GM12865 (cell line): ENCODE results near the gene PLRG1.

Experiments
- DNase-seq: peaks from one replicate; pipeline ENCODE4 v3.0.0; 2010; ENCODE audit warnings: low read depth
- H3K4me3 ChIP-seq: 2 replicates; pipeline ENCODE4 v1.5.1; 2011; ENCODE audit warnings: mild to moderate bottlenecking, low read depth, low read length, control low read depth
- CTCF ChIP-seq: IDR thresholded peaks from 2 replicates; pipeline ENCODE4 v1.5.1; 2011; ENCODE audit warnings: low read length, control low read depth, low read depth, inconsistent platforms; ENCODE audit not compliant: insufficient read depth; ENCODE audit errors: missing control alignments

The PLRG1 gene

GRCh38 chr4:154562697-154563254, 12.6 kb upstream of the PLRG1 start, which contains the start of gene FGB:
Gene FGB (plus strand): TSS chr4:154563011. CDS start chr4:154563019, 8 bp downstream.
- TF ChIP-seq CTCF: no peak
- H3K4me3 ChIP-seq: no peak within 1 kb of the TSS
- DNase-seq: no peak

- no peak for TF ChIP-seq CTCF
- no peak for DNase-seq
Measured at GRCh38 chr4:154560824-154561231, 10.6 kb upstream of the PLRG1 start.

GRCh38 chr4:154560419-154560801, 10.2 kb upstream of the PLRG1 start:
- H3K4me3 ChIP-seq: no peak overlapping the region
- TF ChIP-seq CTCF: no peak
- DNase-seq: no peak

More at GRCh38 chr4:154560824-154561231, 10.6 kb upstream of the PLRG1 start:
- H3K4me3 ChIP-seq: no peak overlapping the region

- peak; percentile 40 for TF ChIP-seq CTCF
- H3K4me3 ChIP-seq: no peak overlapping the region
- peak; percentile 64 for DNase-seq
Measured at GRCh38 chr4:154559494-154560418, 9.6 kb upstream of the PLRG1 start.

- TF ChIP-seq CTCF: no peak
- no peak for DNase-seq
- H3K4me3 ChIP-seq: no peak overlapping the region
Measured at GRCh38 chr4:154559141-154559493, 8.9 kb upstream of the PLRG1 start.

- DNase-seq: peak; percentile 86
- peak; percentile 76 for TF ChIP-seq CTCF
- no peak overlapping the region for H3K4me3 ChIP-seq
Measured at GRCh38 chr4:154551872-154552686, 1.9 kb upstream of the PLRG1 start.
